Muscle of arm (tissue), 12 donors: ENCODE results near the gene TTLL9. TPM values are rescaled to one million over a fixed set of nuclear protein-coding genes. Genes with fewer than 3 reads are reported as not detected.
"Not testable (repeated sequence)": the region's sequence is repeated elsewhere in the genome, so short reads cannot be mapped to it uniquely, and the experiment has no call there.

Source experiments
- DNase-seq: peaks from one replicate; pipeline ENCODE4 v3.0.0-alpha.2; 2013
- polyA plus RNA-seq, 12 donors: library from polyadenylated mRNA; unstranded; fragments of 120-200 nt; gene quantifications; one replicate each; pipeline ENCODE4 v1.2.1, GENCODE V29; 2013; ENCODE audit not compliant: insufficient read length in 12 of 12

Gene TTLL9
- polyA plus RNA-seq, 12 donors = 0.18 to 0.47 (median 0.38) TPM; not detected in 5

DNA sequence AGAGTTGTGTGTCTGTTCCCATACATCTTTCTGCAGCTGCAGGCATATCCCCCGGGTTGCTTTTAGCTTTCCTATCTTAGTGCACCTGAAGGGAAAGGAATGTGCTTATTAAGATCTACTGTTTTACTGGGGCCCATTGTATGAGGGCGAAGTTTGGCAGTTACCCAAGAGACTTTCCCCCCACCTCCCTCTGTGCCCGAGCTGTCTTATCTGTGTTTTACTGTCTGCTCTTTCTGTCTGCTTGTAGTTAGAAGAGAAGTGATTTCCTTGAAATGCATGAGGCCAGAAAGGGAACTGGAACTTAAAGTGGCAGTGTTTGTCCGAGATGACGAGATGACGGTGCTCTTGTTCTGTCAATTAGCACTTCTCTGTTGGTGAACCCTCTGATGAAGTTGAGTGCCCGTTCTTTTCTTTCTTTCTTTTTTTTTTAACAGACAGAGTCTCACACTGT, 47.6 kb downstream of the TTLL9 start:
- DNase-seq = not testable (repeated sequence)

DNA sequence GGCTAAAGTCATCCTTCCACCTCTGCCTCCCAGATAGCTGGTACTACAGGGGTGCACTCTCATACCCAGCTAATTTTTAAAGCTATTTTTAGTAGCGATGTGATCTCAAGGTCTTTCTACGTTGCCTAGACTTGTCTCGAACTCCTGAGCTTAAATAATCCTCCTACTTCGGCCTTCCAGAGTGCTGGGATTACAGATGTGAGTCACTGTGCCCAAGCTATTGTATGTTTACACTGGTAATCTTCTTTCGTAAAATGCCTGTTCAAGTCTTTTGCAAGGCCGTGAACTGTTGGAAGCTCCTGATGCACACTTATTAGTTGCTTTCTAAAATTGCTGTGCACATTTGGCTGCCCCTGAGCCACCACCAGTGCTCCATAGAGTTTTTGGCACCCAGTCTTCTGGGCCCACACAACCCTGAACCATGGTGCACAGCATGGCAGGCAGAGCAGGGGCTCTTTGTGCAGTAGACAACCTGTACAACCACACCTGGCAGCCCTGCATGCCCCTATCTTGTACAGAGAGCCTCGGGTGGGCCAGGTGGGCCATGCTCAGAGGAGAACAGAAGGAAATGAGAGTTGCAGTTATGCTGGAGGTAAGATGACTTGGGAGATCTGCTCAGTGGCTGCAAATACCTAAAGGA, 48.2 kb downstream of the TTLL9 start:
- DNase-seq = no peak

DNA sequence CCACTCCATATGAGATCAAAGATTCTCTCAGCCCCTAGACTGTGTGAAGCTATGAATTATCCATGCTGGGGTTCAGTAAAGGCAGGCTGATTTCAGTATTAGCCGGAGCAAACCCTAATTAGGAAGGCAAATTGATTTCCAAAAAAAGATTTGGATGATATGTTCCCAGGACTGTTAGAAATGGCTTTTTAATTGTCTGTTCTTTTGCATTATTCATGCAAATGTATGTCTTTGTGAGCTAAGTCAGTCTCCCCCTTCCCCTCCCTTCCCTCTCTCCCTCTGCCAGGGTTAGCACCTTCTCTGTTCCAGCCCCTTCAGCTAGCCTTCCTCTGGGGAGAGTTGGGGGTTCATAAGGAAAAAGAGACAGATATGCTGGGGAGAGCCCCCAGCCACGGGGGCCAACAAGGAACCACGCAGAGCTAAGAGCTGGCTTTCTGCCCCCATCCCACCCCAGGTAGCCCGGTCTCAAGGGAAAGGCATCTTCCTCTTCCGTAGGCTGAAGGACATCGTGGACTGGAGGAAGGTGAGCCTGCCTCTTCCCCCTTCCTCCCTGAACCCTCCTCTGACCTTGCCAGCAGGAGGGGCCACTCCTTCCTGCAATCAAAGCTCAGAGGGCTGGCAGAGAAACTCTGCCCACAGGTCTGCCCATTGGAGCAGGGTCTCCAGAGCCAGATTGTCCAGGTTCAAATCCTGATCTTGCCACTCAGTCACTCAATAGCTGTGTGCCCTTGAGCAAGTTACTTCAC, 49.1 kb downstream of the TTLL9 start:
- DNase-seq = no peak

DNA sequence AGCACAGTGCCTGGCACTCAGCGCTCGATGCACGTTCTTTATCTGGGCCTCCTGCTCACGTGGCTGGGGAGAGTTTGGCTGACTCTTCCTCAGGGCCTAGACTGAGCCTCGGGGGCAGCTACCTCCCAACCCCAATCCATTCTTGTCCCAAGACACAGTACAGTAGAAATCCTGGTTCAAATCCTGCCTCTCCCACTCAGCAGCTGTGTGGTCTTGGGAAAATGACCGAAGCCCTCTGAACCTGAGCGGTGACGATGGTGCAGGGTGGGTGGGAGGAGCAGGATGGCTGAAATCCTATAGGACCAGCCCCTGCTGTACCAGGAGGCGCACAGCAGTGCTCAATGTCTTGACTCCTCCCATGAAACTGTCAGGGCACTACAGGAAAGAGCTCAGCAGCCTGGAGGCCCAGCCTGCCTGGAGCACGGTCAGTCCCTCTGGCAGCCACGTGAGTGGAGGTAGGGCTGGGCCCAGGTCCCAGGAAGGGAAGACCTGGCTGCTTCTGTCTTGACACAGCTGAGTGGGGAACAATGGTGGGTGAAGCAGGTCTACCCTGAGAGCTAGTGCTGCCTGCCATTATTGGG, 49.9 kb downstream of the TTLL9 start:
- DNase-seq = no peak

DNA sequence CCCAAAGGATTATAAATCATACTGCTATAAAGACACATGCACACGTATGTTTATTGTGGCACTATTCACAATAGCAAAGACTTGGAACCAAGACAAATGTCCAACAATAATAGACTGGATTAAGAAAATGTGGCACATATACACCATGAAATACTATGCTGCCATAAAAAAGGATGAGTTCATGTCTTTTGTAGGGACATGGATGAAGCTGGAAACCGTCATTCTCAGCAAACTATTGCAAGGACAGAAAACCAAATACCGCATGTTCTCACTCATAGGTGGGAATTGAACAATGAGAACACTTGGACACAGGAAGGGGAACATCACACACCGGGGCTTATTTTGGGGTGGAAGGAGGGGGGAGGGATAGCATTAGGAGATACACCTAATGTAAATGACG, 51.0 kb downstream of the TTLL9 start:
- DNase-seq = not testable (repeated sequence)

DNA sequence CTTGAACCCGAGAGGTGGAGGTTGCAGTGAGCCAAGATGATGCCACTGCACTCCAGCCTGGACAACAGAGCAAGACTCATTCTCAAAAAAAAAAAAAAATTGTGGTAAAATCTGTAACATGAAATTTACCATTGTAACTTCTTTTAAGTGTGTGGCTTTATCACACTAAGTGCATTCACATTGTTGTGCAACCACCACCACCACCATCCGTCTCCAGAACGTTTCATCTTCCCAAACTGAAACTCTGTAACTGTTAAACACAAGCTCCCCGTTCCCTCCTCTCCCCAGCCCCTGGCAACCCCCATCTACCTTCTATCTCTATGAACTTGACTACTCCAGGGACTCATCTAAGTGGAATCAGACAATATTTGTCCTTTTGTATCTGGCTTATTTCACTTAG, 51.7 kb downstream of the TTLL9 start:
- no peak for DNase-seq

DNA sequence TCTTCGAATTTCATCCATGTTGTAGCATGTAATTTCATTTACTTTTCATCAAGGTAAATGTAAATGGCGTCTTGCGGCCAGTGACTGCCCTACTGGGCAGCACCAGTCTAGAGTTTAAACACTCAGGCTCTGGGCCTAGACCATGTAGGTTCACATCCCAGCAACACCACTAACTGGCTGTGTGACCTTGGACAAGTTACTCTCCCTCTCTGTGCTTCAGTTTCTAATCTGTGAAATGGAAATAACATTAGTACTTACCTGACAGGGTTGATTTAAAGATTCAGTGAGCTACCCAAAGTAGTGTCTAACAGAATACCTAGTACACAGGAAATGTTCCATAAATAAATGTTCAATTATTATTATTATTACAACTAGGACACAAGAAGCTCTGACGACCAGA, 52.2 kb downstream of the TTLL9 start:
- no peak for DNase-seq

DNA sequence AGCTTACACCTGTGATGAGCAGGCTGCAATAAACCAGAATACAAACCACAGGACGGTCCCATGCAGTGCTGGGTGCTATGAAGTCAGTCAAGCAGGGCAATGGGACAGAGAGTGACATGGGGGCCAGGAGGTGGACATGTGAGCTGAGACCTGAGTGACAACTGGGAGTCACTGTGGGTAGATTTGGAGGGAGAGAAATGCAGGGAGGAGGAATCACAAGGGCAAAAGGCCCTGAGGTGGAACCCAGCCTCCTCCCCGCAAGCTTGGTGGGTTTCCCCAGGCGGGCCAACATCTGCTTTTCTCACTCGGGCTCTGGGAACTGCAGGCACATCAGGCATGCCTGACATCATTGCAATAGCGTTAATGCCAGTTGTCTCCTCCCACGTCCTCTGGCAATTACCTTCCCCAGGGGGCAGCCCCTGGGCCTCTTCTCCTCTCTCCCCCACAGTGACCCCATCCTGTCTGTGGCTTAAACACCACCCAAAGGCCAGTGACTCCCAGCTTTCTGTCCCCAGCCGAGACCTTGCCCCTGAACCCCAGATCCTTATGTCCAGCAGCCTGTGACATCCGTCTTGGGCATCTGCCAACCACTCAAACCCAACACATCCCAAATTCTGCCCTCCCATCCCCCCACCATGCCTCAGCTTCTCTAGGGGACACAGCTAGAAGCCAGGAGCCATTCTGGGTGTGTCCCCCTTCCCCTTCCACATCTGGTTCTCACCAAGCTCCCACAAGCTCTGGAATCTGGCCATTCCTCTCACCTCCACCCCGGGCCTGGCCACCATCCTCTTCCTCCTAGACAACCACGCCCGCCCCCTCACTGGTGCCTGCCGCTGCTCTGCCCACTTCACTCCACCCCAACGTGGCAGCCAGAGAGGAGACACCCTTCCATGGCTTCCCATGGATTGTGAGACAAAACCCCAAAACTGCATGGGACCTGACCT, 53.2 kb downstream of the TTLL9 start:
- DNase-seq = no peak

DNA sequence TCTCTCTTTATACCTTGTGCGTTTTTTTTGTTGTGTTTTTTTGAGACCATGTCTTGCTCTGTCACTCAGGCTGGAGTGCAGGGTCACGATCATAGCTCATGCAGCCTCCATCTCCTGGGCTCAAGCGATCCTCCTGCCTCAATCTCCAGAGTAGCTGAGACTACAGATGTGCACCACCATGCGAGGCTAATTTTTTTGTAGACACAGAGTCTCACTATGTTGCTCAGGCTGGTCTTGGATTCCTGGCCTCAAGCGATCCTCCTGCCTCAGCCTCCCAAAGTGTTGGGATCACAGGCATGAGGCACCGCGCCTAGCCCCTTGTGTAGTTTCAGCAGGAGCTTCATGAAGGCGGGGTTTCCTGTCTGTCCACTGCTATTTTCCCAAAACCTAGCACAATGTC, 54.1 kb downstream of the TTLL9 start:
- no peak for DNase-seq

DNA sequence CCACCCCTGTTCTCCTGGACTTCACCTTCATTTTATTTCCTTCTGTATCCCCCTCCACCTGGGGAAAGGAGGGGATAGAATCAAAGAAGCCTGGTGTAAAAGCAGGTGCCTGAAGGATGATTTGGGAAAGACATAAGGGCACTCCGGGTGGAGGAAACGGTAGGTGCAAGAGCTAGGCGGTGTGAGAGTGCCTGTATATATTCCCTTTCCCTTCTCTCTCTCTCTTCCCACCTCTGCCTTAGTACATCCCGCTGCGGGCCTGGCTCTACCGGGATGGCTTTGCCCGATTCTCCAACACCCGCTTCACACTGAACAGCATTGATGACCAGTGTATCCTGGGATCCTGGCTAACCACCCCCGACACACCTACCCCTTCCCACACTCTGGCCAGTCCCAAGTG, 55.2 kb downstream of the TTLL9 start:
- DNase-seq = no peak

DNA sequence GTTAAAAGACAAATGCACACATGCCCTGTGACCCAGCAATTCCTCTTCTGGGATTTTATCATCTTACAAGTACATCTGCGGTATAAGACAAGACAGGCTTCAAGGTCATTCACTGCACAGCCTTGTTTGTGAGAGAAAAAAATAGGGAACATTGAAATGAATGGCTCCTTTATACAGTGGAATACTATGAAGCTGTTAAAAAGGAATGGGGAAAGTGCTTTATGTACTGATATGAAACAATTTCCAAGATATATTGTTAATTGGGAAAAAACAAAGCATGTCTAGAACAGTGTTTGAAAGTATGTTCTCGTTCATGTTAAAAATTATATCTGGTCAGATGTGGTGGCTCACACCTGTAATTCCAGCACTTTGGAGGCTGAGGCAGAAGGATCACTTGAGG, 56.1 kb downstream of the TTLL9 start:
- no peak for DNase-seq

DNA sequence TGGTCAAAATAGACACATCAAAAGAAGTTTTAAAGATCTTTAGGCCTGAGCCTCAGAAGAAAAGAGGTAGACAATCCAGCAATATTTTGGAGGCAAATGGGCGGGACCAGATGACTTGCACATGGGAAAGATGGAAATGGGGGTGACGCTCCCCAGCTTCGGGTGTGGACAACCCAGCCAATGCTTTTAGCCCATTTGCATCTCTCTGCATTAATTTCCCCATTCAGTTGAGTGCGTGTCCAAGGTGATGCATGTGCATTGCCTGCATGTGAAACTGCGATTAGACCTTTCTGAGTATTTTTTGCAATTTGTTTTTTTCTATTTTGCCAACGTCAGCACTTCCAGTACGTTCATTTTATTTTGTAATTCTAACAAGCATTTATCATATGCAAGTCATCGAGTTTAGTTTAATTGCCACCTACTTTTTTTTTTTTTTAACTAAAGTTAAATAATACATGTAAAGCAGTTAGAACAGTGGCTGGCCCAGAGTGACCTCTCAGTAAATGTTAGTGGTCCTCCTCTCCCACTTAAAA, 57.3 kb downstream of the TTLL9 start:
- DNase-seq = no peak

DNA sequence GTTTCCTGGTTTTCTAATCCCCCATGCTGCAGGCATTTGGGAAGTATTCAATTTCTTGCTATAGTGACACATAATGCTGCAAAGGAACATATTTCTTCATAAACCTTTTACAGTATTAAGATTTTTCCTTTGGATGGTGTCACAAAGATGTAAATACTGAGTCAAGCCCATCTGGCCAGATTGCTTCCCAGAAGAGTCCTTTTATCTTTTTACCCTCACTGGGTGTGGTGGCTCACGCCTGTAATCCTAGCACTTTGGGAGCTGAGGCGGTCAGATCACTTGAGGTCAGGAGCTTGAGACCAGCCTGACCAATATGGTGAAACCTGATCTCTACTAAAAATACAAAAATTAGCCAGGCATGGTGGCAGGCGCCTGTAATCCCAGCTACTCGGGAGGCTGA, 59.2 kb downstream of the TTLL9 start:
- DNase-seq = not testable (repeated sequence)

DNA sequence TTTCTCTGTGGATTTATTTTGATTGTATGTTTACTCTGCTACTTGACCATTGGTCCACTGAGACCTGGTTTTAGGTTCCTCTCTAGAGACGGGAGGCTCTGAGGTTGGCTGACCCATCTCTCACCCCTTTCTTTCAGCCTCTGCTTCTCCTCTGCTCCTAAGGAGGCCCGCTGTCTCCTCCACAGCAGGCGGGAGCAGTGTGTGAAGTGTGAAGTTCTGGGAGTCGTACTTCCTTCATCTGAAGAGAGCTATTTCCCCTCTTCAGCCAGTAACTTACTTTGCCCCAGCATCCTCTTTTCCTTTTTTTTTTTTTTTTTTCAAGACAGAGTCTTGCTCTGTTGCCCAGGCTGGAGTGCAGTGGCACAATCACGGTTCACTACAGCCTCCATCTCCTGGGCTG, 60.3 kb downstream of the TTLL9 start:
- DNase-seq = no peak

DNA sequence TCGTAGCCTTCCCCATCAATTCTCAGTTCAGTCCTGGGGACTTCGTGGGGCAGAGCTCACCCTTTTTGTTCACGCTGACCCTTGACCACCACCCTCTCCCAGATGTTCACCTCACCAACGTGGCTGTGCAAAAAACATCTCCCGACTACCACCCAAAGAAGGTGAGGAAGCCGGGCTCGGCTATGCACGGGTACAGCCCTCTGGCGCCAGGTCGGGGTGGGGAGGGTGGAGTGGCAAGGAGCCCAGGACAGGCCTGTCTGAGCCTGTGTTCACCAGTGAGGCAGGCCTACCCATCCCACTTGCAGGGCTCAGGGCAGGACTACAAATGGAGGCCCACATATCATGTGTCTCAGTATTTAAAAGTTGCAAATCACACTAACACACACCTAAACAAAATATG, 63.3 kb downstream of the TTLL9 start:
- DNase-seq = no peak

DNA sequence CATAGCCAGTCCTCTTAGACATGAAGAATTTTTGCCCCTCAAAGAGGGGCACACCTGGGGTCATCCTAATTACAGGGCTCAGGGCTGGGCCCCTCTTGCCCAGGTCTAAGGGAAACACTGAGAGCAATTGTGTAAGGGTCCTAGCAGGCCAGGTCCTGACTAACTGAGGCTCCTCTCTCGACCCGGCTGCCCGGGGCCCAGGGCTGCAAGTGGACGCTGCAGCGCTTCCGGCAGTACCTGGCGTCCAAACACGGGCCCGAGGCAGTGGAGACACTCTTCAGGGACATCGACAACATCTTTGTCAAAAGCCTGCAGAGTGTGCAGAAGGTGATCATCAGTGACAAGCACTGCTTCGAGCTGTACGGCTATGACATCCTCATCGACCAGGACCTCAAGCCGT, 64.1 kb downstream of the TTLL9 start:
- no peak for DNase-seq

DNA sequence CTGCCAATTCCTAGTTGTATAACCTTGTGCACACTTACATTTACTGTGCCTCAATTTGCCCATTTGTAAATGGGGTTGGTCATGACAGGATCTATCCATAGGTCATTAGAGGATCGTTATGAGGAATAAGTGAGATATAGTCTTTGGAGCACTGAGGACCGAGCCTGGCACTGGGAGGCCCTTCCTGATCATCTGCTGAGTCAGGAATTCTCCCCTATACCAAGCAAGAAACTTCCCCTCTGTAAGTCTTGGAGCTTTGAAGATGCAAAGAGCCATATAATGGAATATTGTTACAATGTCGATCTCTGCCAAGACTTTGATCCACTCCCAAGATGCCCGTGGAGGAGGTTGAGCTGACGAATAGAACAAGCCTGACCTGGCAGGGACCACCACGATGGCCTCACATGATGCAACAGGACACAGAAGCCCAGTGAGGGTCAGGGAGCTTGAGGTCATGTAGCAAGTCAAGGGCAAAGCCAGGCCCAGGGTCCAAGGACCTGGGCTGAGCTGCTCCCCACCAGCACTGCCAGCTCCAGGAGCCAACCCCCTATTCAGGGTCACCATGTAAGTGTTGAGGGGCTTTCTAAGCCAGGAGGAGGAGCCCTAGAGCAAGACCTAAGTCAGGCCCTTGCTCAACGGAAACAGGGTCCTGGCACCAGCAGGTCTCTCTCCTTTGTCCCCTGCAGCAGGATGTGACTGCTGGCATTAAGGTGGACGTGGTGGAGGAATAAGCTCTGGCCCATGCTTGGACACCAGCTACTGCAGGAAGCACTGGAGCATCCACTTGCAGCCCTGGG, 64.7 kb downstream of the TTLL9 start:
- no peak for DNase-seq

DNA sequence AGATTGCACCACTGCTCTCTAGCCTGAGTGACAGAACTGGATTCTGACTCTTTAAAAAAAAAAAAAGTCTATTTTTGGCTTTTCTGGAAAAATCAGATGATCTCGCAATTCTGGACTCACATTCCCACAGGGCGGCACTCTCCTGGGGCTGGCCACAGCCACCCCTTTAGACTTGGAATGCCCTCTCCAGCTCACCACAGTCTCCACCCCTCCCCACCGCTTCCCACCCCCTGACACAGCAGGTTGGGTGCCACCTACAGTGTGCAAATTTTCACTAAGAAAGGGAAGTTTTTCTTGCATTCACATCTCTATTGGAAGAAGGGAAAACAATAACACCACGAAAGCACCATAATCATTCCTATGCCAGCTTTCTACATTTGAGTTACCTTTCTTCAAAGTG, 66.0 kb downstream of the TTLL9 start:
- DNase-seq = no peak

DNA sequence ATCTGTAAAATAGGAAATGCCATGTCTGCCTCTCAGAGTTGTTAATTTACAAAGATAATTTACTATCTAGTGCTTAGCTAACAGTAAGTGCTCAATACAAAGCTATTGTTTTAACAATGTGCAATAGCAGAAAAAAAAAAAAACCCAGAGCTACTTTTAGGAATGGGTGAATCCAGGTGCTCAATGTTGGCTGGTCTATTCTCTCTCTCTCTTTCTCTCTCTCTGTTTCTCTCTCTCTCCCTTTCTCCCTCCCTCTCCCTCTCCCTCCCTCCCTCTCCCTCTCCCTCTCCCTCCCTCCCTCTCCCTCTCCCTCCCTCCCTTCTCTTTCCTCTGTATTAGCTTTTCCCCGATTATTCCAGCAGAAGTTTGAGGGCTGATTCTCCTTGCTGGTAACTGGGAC, 67.4 kb downstream of the TTLL9 start:
- no peak for DNase-seq

DNA sequence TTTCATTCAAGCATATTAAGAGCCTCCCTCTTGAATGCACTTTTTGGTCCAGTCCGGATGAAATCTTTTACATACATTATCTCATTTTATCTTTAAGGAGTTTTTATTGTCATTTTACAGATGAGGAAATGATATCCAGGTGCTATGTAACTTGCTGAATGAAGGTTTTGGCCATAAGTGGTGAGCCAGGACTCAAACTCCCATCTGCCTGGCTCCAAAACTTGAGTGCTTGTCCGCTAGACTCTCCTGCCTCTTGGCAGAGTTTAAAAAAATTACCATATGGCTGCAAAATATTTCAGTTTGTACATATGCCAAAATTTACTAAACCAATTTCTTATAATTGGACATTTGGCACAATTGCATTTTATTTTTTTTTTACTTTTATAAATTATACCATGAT, 69.2 kb downstream of the TTLL9 start:
- no peak for DNase-seq

DNA sequence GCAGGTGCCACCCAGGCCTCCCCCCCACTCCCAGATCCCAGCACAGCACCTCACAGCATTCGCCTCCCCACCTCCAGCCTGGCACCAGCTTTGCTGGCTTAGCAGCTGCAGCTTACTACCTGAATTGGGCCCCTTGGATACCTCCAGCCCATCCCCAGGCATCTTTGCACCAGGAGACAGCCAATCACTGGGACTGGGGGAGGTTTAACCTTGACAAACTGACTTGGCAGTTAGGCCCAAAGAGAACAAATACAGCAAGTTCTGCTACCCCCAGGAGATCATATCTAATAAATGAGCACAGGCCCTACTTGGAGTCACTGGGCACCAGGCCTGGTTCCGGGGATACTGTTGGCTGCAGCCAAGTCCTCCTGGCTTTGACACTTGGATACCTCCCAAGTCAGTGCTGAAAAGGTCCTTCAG, 72.6 kb downstream of the TTLL9 start:
- DNase-seq = no peak
